ENCODE measurements around the gene IFNGR2. TPM values are rescaled to one million over a fixed set of nuclear protein-coding genes. Genes with fewer than 3 reads are reported as not detected.
A peak's percentile ranks its signal among the peaks of the same experiment; 100 is the strongest.
"Not testable (repeated sequence)": the region's sequence is repeated elsewhere in the genome, so short reads cannot be mapped to it uniquely, and the experiment has no call there.

The IFNGR2 gene
- total RNA-seq, 2 donors from 2014 or later = 53.7 to 128 TPM

DNA sequence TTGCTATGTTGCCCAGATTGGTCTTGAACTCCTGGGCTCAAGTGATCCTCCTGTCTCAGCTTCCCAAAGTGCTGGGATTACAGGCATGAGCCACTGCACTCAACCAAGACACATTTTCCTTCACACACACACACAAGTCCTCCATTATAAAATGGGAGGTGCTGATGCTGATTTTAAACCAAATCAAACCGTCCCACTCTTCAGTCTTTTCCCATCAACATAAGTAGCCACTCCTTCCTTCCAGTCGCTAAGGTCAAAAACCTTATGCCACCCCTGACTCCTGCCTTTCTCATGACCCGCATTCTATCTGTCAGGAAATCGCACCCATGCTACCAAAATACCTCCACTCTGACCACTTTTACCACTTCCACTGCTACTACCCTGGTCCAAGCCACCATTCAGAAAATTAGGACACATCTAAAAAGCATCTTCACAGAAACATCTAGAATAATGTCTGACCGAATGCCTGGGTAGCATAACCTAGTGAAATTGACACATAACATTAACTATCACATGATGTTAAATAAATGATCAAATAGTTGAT is 28.0 kb upstream of the IFNGR2 start:
- no peaks in the 10 kb centered on the region for H3K9me3 ChIP-seq
- H3K9ac ChIP-seq (ENCODE audit: low read depth in 2 of 2, low read length in 2 of 2) = no peak overlapping the region
- H3K4me1 ChIP-seq = no peaks in the 10 kb centered on the region
- no peak overlapping the region for H3K27ac ChIP-seq
- H3K4me3 ChIP-seq = no peak overlapping the region
- TF ChIP-seq, protein P1, sequence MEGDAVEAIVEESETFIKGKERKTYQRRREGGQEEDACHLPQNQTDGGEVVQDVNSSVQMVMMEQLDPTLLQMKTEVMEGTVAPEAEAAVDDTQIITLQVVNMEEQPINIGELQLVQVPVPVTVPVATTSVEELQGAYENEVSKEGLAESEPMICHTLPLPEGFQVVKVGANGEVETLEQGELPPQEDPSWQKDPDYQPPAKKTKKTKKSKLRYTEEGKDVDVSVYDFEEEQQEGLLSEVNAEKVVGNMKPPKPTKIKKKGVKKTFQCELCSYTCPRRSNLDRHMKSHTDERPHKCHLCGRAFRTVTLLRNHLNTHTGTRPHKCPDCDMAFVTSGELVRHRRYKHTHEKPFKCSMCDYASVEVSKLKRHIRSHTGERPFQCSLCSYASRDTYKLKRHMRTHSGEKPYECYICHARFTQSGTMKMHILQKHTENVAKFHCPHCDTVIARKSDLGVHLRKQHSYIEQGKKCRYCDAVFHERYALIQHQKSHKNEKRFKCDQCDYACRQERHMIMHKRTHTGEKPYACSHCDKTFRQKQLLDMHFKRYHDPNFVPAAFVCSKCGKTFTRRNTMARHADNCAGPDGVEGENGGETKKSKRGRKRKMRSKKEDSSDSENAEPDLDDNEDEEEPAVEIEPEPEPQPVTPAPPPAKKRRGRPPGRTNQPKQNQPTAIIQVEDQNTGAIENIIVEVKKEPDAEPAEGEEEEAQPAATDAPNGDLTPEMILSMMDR (IDR thresholded peaks at IDR 0.05) = no peak
- H3K27me3 ChIP-seq = no peaks in the 10 kb centered on the region
- no peak for DNase-seq
- intact Hi-C loops (cut with DNase I) = loop anchor here (10.0 kb wide), 1 partner anchor 70 kb away; no protein-coding TSS in a partner anchor
- no peaks in the 10 kb centered on the region for H3K36me3 ChIP-seq

DNA sequence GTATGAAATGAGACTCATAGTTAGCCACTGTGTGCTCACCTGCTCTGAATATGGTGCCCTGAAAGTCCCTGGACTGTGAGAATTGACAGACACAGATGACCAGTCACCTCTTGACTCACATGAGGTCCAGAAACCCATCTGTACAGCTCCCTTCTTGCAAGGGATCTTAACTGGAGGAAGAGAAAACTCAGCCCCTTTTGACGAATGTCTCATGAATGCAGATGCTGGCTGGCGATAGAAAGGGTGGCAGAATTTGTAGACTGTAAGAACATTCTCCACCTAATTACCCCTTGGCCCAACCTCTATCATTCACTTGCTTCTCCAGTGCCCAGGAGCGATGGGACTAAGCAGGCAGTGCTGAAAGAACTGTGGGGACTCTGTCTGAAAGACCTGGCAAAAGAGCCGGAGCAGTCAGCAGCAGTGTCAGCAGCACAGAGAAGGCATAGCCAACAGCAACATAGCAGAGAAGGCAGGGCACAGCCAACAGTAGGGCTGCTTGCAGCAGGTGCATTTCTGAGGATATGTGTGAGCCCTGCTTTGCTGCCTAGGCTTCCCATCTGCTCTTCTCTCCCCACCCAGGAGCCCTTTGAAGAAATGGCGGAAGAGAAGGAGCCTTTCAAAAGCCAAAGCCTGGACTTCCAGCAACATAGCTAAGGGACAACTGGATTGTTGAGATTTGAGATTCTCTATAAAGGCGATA is 25.8 kb upstream of the IFNGR2 start:
- DNase-seq = no peak
- Histone ChIP-seq H3K9ac (ENCODE audit: low read depth in 2 of 2, low read length in 2 of 2) (no peak overlapping the region), H3K27ac (no peak overlapping the region), H3K4me3 (no peak overlapping the region), H3K27me3 (no peaks in the 10 kb centered on the region), H3K9me3 (no peaks in the 10 kb centered on the region), H3K36me3 (no peaks in the 10 kb centered on the region), H3K4me1 (peaks cover 3% of the 10 kb centered on the region)
- intact Hi-C loops (cut with DNase I) = loop anchor here (10.0 kb wide), 1 partner anchor 67 kb away; no protein-coding TSS in a partner anchor
- TF ChIP-seq, protein P1 (IDR thresholded peaks at IDR 0.05) = no peak

DNA sequence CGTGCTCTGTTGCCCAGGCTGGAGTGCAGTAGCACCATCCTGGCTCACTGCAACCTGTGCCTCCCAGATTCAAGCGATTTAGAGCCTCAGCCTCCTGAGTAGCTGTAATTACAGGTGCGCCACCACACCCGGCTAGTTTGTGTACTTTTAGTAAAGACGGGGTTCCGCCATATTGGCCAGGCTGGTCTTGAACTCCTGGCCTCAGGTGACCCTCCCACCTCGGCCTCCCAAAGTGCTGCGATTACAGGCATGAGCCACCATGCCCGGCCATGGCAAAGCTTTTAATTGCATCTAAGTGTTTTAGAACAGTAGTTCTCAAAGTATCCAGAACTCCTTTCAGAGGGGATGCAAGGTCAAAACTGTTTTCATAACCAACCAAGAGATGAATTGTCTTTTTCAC is 25.1 kb upstream of the IFNGR2 start:
- Histone ChIP-seq H3K27ac (no peak overlapping the region), H3K27me3 (no peaks in the 10 kb centered on the region), H3K36me3 (no peaks in the 10 kb centered on the region), H3K9me3 (no peaks in the 10 kb centered on the region), H3K9ac (ENCODE audit: low read depth in 2 of 2, low read length in 2 of 2) (no peak overlapping the region), H3K4me1 (peaks cover 9% of the 10 kb centered on the region), H3K4me3 (no peak overlapping the region)
- intact Hi-C loops (cut with DNase I) = loop anchor here (10.0 kb wide), 1 partner anchor 67 kb away; no protein-coding TSS in a partner anchor
- no peak for DNase-seq
- TF ChIP-seq, protein P1 (IDR thresholded peaks at IDR 0.05) = no peak

DNA sequence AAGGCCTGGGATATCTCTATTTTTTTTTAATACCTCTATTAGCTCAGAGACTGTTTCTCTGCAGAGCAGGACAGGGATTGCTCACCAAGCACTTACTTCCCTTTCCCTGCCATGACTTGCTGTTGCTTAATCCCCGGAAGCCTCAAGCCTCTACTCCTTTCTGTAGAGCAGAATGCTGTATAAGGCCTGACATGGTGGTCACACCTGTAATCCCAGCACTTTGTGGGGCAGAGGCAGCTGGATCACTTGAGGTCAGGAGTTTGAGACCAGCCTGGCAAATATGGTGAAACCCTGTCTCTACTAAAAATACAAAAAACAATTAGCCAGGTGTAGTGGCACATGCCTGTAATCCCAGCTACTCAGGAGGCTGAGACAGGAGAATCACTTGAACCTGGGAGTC is 23.3 kb upstream of the IFNGR2 start:
- not testable (repeated sequence) for H3K27me3 ChIP-seq, H3K9me3 ChIP-seq, H3K36me3 ChIP-seq, H3K4me3 ChIP-seq, DNase-seq
- intact Hi-C loops (cut with DNase I) = loop anchor here (10.0 kb wide), 1 partner anchor 65 kb away; no protein-coding TSS in a partner anchor
- H3K27ac ChIP-seq = peak overlapping the region; percentile 75
- peaks cover 11% of the 10 kb centered on the region for H3K4me1 ChIP-seq
- peak overlapping the region in 1 of 2 donors; percentile 8 for H3K9ac ChIP-seq (ENCODE audit: low read depth in 2 of 2, low read length in 2 of 2)

DNA sequence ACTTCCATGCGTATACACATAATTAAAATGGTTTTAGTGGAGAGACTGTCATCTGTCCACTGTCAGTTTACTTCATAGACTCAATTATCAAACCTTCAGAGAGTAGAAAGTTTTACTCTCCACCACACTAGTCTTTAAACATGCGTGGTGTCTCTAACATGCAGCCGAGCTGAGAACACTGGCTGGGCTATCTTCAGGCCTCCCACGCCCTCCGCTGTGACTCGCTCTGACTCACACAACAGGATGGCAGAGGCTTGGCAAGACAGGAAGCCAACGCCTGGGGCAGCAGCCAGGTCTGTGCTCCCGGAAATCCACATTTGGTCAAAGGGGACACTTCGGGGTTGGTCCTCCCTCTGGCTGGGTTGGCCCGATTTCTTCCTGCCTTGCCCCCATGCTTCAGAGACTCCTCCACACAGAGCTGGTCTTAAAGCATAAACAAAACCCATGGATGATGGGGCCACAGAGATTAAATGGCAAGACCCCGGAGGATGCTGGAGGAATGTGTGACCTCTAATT is 22.7 kb upstream of the IFNGR2 start:
- H3K36me3 ChIP-seq = no peaks in the 10 kb centered on the region
- peak overlapping the region; percentile 75 for H3K27ac ChIP-seq
- H3K9me3 ChIP-seq = no peaks in the 10 kb centered on the region
- no peak overlapping the region for H3K4me3 ChIP-seq
- TF ChIP-seq, protein P1 (IDR thresholded peaks at IDR 0.05) = no peak
- H3K9ac ChIP-seq (ENCODE audit: low read depth in 2 of 2, low read length in 2 of 2) = peak overlapping the region; percentile 8 to 54
- intact Hi-C loops (cut with DNase I) = no loop called here
- H3K27me3 ChIP-seq = no peaks in the 10 kb centered on the region
- peak; percentile 89 for DNase-seq
- peaks cover 11% of the 10 kb centered on the region for H3K4me1 ChIP-seq

DNA sequence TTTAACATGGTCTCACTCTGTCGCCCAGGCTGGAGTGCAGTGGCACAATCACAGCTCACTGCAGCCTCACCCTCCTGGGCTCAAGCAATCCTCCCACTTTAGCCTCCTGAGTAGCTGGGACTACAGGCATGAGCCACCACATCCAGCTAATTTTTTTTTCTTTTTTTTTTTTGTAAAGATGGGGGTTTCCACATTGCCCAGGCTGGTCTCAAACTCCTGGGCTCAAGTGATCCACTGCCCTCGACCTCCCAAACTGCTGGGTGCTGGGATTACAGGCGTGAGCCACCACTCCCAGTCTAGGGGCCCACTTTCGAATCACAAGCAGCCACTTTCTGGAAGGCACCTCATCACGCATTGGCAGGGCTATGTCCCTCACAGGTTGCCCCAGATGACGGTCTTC is 21.8 kb upstream of the IFNGR2 start:
- DNase-seq; H3K4me3 ChIP-seq; H3K9ac ChIP-seq (ENCODE audit: low read depth in 2 of 2, low read length in 2 of 2); H3K36me3 ChIP-seq; H3K9me3 ChIP-seq; intact Hi-C loops (cut with DNase I); H3K27me3 ChIP-seq; H3K27ac ChIP-seq: not testable (repeated sequence)
- H3K4me1 ChIP-seq = peaks cover 11% of the 10 kb centered on the region
